Activated B cell treated with CpG ODN at 0.5 μM for 24 hours (primary cell): Measurements from ENCODE around the gene STRA6. TPM values are rescaled to one million over a fixed set of nuclear protein-coding genes. Genes with fewer than 3 reads are reported as not detected.

Source experiments
- ATAC-seq: fragments of 200-7000 bp; cut with Tn5 transposase; one replicate; pipeline ENCODE4 v1.10.0; 2021; ENCODE audit warnings: low read depth, mild to moderate bottlenecking, moderate library complexity
- CTCF ChIA-PET: fragments of 350-600 bp; sonication (Branson Sonifier 250); formaldehyde crosslinking; loops from one replicate; lab custom pipeline; 2021; ENCODE audit warnings: antibody characterized with exemption; lab: Charles Lee
- POLR2A ChIA-PET: fragments of 350-600 bp; sonication (Branson Sonifier 250); formaldehyde crosslinking; loops from one replicate; lab custom pipeline; 2021; ENCODE audit warnings: antibody characterized with exemption; lab: Charles Lee
- DNase-seq: peaks from one replicate; pipeline ENCODE4 v3.0.0; 2022
- H3K27ac Mint-ChIP-seq: one replicate; pipeline ENCODE4 v1.8.0; 2020; ENCODE audit warnings: mixed read lengths
- H3K27me3 Mint-ChIP-seq: one replicate; pipeline ENCODE4 v1.8.0; 2021; ENCODE audit warnings: mixed read lengths
- H3K36me3 Mint-ChIP-seq: one replicate; pipeline ENCODE4 v1.8.0; 2021; ENCODE audit warnings: low read depth, mixed read lengths
- H3K4me1 Mint-ChIP-seq: one replicate; pipeline ENCODE4 v1.8.0; 2021; ENCODE audit warnings: mixed read lengths
- H3K4me3 Mint-ChIP-seq: one replicate; pipeline ENCODE4 v1.8.0; 2020; ENCODE audit warnings: mild to moderate bottlenecking, mixed read lengths
- H3K9me3 Mint-ChIP-seq: one replicate; pipeline ENCODE4 v1.8.0; 2020; ENCODE audit warnings: mixed read lengths
- intact Hi-C: fragments of 100-400 bp; cut with micrococcal nuclease; formaldehyde crosslinking; loops from one replicate; pipeline ENCODE4 v1.15.1; 2024
- total RNA-seq: library from RNA; stranded (reverse); gene quantifications from 2 replicates; pipeline ENCODE4 v1.2.3, GENCODE V29; 2022
- TF ChIP-seq, protein P1 (sequence below): fragments of 200-600 bp; IDR thresholded peaks from one replicate; pipeline ENCODE4 v1.8.0; 2022; ENCODE audit warnings: antibody characterized with exemption, mild to moderate bottlenecking

The STRA6 gene
- total RNA-seq, 1 donor from 2014 or later, result not detected

DNA sequence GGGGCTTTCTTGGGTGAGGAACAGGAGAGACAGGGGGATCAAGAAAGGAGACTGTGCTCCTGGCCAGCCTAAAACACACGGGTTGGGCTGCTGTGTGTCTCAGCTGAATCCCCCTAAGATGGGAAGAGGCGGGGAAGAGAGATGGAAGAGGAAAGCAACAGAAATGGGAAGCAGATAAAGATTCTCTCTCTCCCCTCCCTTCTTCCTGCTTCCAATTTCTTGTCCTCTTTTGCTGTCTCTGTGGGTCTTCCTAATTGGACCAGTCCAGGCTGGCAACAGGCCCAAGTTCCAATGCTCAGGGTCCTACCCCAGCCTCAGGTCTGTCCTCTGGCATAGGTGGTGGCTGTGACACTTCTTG lies 65.1 kb downstream of the STRA6 start:
- no peaks in the 10 kb centered on the region for H3K36me3 Mint-ChIP-seq
- peak overlapping the region; percentile 77 for H3K4me3 Mint-ChIP-seq
- POLR2A ChIA-PET, result no interaction called here
- peaks cover 29% of the 10 kb centered on the region for H3K4me1 Mint-ChIP-seq
- H3K27ac Mint-ChIP-seq, result no peak overlapping the region
- peaks cover 58% of the 10 kb centered on the region for H3K27me3 Mint-ChIP-seq
- TF ChIP-seq, protein P1, sequence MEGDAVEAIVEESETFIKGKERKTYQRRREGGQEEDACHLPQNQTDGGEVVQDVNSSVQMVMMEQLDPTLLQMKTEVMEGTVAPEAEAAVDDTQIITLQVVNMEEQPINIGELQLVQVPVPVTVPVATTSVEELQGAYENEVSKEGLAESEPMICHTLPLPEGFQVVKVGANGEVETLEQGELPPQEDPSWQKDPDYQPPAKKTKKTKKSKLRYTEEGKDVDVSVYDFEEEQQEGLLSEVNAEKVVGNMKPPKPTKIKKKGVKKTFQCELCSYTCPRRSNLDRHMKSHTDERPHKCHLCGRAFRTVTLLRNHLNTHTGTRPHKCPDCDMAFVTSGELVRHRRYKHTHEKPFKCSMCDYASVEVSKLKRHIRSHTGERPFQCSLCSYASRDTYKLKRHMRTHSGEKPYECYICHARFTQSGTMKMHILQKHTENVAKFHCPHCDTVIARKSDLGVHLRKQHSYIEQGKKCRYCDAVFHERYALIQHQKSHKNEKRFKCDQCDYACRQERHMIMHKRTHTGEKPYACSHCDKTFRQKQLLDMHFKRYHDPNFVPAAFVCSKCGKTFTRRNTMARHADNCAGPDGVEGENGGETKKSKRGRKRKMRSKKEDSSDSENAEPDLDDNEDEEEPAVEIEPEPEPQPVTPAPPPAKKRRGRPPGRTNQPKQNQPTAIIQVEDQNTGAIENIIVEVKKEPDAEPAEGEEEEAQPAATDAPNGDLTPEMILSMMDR, result no peak
- no peaks in the 10 kb centered on the region for H3K9me3 Mint-ChIP-seq
- ATAC-seq (no peak), DNase-seq (no peak)
- intact Hi-C loops, result no loop called here
- CTCF ChIA-PET, result no interaction called here

DNA sequence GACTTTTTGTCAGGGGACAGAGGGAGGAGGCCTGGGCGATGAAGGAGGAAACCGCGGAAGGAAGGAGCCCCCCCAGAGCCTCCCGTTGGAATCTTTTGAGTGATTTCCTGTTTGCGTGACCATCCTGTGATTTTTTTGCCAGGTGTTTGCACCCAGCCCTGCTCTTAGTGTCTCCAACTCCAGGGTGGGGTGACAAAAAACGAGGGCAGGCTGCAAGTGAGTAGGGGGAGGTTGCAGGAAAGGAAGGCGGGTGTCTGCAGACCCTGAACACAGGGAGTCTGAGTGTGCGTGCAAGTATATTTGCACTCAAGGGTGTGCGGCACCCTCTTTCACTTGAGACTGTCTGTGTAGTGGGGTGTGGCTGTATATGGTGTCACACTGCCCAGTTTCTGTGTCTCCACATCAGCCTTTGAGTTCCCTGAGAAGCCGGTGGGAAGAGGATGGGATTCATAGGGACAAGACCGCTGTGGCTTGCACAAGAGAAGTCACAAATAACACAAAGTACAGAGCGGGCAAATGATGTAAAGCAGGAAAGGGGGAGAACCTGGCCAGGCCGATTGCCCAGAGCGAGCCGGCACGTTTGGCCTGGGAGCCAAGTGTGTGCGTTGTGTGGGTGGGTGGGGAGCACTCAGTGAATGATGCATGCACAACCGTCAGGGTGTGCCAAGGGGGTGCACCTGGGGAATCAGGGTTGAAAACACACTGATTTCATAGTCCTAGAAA lies 65.6 kb downstream of the STRA6 start:
- H3K27ac Mint-ChIP-seq, result no peak overlapping the region
- intact Hi-C loops, result loop anchor here (1.0 kb wide), 1 partner anchor 9 kb away; no protein-coding TSS in a partner anchor
- H3K4me3 Mint-ChIP-seq, result peak overlapping the region; percentile 77
- TF ChIP-seq, protein P1, result no peak
- no peaks in the 10 kb centered on the region for H3K9me3 Mint-ChIP-seq
- H3K27me3 Mint-ChIP-seq, result peaks cover 61% of the 10 kb centered on the region
- POLR2A ChIA-PET, result no interaction called here
- CTCF ChIA-PET, result no interaction called here
- H3K4me1 Mint-ChIP-seq, result peaks cover 33% of the 10 kb centered on the region
- no peak for ATAC-seq
- H3K36me3 Mint-ChIP-seq, result no peaks in the 10 kb centered on the region
- no peak for DNase-seq

- no peak for ATAC-seq
- CTCF ChIA-PET, result no interaction called here
- no peak overlapping the region for H3K27ac Mint-ChIP-seq
- H3K27me3 Mint-ChIP-seq, result peaks cover 66% of the 10 kb centered on the region
- peak overlapping the region; percentile 77 for H3K4me3 Mint-ChIP-seq
- POLR2A ChIA-PET, result no interaction called here
- no peaks in the 10 kb centered on the region for H3K9me3 Mint-ChIP-seq
- TF ChIP-seq, protein P1, result no peak
- intact Hi-C loops, result loop anchor here (1.0 kb wide), 1 partner anchor 8 kb away; no protein-coding TSS in a partner anchor
- peaks cover 36% of the 10 kb centered on the region for H3K4me1 Mint-ChIP-seq
- H3K36me3 Mint-ChIP-seq, result no peaks in the 10 kb centered on the region
- DNase-seq, result no peak
These were observed 66.1 kb downstream of the STRA6 start for GRCh38 chr15:74136540-74136813.

GRCh38 chr15:74135041-74135565 lies 67.5 kb downstream of the STRA6 start:
- peak overlapping the region; percentile 44 for H3K27ac Mint-ChIP-seq
- ChIA-PET CTCF (interaction anchor here (1.3 kb wide), 2 partner anchors 11 to 12 kb away, joined by 3 read pairs; no protein-coding TSS in a partner anchor), POLR2A (no interaction called here)
- peaks cover 44% of the 10 kb centered on the region for H3K4me1 Mint-ChIP-seq
- peaks cover 71% of the 10 kb centered on the region for H3K27me3 Mint-ChIP-seq
- intact Hi-C loops, result loop anchor here (2.0 kb wide), 1 partner anchor 162 kb away; no protein-coding TSS in a partner anchor
- no peaks in the 10 kb centered on the region for H3K36me3 Mint-ChIP-seq
- TF ChIP-seq, protein P1, result no peak
- no peaks in the 10 kb centered on the region for H3K9me3 Mint-ChIP-seq
- peak overlapping the region; percentile 64 for H3K4me3 Mint-ChIP-seq
- DNase-seq (no peak), ATAC-seq (no peak)

DNA sequence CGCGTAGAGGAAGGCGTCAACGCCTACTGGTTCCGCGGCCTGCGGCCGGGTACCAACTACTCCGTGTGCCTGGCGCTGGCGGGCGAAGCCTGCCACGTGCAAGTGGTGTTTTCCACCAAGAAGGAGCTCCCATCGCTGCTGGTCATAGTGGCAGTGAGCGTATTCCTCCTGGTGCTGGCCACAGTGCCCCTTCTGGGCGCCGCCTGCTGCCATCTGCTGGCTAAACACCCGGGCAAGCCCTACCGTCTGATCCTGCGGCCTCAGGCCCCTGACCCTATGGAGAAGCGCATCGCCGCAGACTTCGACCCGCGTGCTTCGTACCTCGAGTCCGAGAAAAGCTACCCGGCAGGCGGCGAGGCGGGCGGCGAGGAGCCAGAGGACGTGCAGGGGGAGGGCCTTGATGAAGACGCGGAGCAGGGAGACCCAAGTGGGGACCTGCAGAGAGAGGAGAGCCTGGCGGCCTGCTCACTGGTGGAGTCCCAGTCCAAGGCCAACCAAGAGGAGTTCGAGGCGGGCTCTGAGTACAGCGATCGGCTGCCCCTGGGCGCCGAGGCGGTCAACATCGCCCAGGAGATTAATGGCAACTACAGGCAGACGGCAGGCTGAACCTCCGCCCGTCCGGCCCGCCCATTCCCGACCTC lies 68.1 kb downstream of the STRA6 start:
- ChIA-PET POLR2A (no interaction called here), CTCF (interaction anchor here (1.0 to 1.4 kb wide), 3 partner anchors 11 to 162 kb away, joined by 3 to 5 read pairs (median 3); no protein-coding TSS in a partner anchor)
- peak overlapping the region; percentile 64 for H3K4me3 Mint-ChIP-seq
- no peak for ATAC-seq
- peaks cover 49% of the 10 kb centered on the region for H3K4me1 Mint-ChIP-seq
- H3K27ac Mint-ChIP-seq, result peak overlapping the region; percentile 50
- H3K36me3 Mint-ChIP-seq, result no peaks in the 10 kb centered on the region
- DNase-seq, result peak; percentile 41
- no peaks in the 10 kb centered on the region for H3K9me3 Mint-ChIP-seq
- intact Hi-C loops, result loop anchor here (2.0 kb wide), 1 partner anchor 162 kb away; no protein-coding TSS in a partner anchor
- TF ChIP-seq, protein P1, result no peak
- H3K27me3 Mint-ChIP-seq, result peaks cover 75% of the 10 kb centered on the region
